Vagina (tissue), 2 donors: ENCODE measurements around the gene ADGRV1. TPM values are rescaled to one million over a fixed set of nuclear protein-coding genes. Genes with fewer than 3 reads are reported as not detected.

ENCODE experiments used
- DNase-seq, 2 donors: peaks; one replicate each; pipeline ENCODE4 v3.0.0-alpha.2; 2017; ENCODE audit errors: extremely low spot score in 2 of 2
- H3K27ac ChIP-seq: fragments of 200-600 bp; sonication (generic); one replicate; pipeline ENCODE4 v1.5.1; 2019
- H3K27me3 ChIP-seq: fragments of 200-600 bp; sonication (generic); one replicate; pipeline ENCODE4 v1.5.1; 2019
- H3K36me3 ChIP-seq, 2 donors: fragments of 200-600 bp; sonication (generic); one replicate each; pipeline ENCODE4 v1.5.1; 2017 to 2019
- H3K4me1 ChIP-seq: fragments of 200-600 bp; sonication (generic); one replicate; pipeline ENCODE4 v1.5.1; 2019
- H3K4me3 ChIP-seq, 2 donors: fragments of 200-600 bp; sonication (generic); 1 replicate in 1 of 2; 2 replicates in 1 of 2; pipeline ENCODE4 v1.5.1; 2016 to 2019
- H3K9me3 ChIP-seq: fragments of 200-600 bp; sonication (generic); one replicate; pipeline ENCODE4 v1.5.1; 2019
- POLR2A ChIP-seq, 2 donors: fragments of 450-650 bp; IDR thresholded peaks; one replicate each; pipeline ENCODE4 v1.6.1; 2017; ENCODE audit warnings: antibody characterized with exemption in 2 of 2, mild to moderate bottlenecking in 2 of 2, moderate library complexity in 2 of 2
- POLR2AphosphoS5 ChIP-seq, 2 donors: sonication (generic); formaldehyde crosslinking; IDR thresholded peaks; one replicate each; pipeline ENCODE4 v1.9.0; 2017; ENCODE audit warnings: antibody characterized with exemption in 2 of 2, mild to moderate bottlenecking in 2 of 2, low read depth in 1 of 2; ENCODE audit not compliant: insufficient read depth in 1 of 2
- intact Hi-C: fragments of 100-400 bp; cut with DNase I; formaldehyde crosslinking; loops from one replicate; pipeline ENCODE4 v1.15.1; 2023
- total RNA-seq: library from RNA; depleted of rRNA; stranded (reverse); fragments of >200 nt; gene quantifications from one replicate; pipeline ENCODE4 v1.2.3, GENCODE V29; 2016
- TF ChIP-seq, protein P1 (sequence below), 3 experiments: fragments of 450-650 bp in 2 of 3; fragments of 200-600 bp in 1 of 3; sonication (generic) in 1 of 3; IDR thresholded peaks; one replicate each; pipeline ENCODE4 v1.5.1; 2017 to 2019; ENCODE audit warnings: antibody characterized with exemption in 3 of 3, mild to moderate bottlenecking in 2 of 3, moderate library complexity in 2 of 3

ADGRV1 gene
- total RNA-seq, 1 donor from 2014 or later = 10.6 TPM

DNA sequence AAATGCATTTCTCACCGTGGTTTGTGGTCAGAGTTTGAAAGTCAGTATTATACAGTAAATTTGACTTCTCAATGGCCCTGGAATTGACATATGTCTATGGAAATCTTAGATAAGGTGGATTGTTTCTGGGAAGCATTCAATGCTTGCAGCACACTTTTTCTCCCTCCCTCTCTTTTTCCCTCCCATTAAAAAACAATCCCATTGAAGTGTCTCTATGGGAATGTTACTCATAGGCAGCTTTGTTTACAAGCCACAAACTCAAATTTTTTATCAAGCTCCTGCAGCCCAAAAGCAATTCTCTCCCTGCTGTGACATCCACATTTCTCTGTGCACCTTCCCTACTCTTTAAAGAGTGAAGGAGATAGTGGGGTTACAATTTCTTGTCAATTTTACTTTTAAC is 532.4 kb downstream of the ADGRV1 start:
- H3K36me3 ChIP-seq = no peaks in the 10 kb centered on the region
- no peaks in the 10 kb centered on the region for H3K4me1 ChIP-seq
- intact Hi-C loops = no loop called here
- H3K27ac ChIP-seq = no peak overlapping the region
- no peaks in the 10 kb centered on the region for H3K9me3 ChIP-seq
- TF ChIP-seq, protein P1, sequence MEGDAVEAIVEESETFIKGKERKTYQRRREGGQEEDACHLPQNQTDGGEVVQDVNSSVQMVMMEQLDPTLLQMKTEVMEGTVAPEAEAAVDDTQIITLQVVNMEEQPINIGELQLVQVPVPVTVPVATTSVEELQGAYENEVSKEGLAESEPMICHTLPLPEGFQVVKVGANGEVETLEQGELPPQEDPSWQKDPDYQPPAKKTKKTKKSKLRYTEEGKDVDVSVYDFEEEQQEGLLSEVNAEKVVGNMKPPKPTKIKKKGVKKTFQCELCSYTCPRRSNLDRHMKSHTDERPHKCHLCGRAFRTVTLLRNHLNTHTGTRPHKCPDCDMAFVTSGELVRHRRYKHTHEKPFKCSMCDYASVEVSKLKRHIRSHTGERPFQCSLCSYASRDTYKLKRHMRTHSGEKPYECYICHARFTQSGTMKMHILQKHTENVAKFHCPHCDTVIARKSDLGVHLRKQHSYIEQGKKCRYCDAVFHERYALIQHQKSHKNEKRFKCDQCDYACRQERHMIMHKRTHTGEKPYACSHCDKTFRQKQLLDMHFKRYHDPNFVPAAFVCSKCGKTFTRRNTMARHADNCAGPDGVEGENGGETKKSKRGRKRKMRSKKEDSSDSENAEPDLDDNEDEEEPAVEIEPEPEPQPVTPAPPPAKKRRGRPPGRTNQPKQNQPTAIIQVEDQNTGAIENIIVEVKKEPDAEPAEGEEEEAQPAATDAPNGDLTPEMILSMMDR (IDR thresholded peaks at IDR 0.05) = no peak
- TF ChIP-seq POLR2AphosphoS5 (IDR thresholded peaks at IDR 0.05; ENCODE audit: insufficient read depth in 1 of 2, low read depth in 1 of 2) = no peak
- no peak for TF ChIP-seq POLR2A (IDR thresholded peaks at IDR 0.05)
- no peak overlapping the region for H3K4me3 ChIP-seq
- DNase-seq = no peak
- H3K27me3 ChIP-seq = no peaks in the 10 kb centered on the region

DNA sequence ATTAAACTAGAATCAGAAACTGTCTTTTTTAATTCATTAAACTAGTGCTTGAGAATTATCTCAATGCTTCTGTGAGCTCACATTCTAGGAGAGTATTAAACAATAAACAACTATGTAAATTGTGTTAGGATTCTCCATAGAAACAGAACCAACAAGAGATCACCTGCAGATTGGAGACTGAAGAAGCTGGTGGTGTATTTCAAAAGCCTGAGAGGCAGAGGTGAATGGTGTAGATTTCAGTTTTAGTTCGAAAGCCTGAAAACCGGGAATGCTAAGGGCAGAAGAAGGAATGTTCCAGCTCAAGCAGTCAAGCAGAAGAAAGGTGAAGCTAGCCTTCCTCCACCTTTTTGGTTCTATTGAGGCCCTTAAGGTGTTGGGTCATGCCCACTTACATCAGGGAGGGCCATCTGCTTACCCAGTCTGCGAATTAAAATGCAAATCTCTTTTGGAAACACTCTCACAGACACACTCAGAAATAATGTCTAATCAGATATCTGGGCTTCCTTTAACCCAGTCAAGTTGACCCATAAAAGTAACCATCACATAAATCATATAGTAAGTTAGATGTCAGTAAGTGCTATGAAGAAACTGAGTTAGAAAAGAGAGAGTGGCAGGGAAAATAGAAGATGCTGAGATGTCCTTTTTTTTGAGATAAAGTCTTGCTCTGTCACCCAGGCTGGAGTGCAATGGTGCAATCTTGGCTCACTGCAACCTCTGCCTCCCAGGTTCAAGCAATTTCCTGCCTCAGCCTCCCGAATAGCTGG is 533.1 kb downstream of the ADGRV1 start:
- Histone ChIP-seq H3K36me3 (no peaks in the 10 kb centered on the region), H3K4me3 (no peak overlapping the region), H3K27me3 (no peaks in the 10 kb centered on the region), H3K27ac (no peak overlapping the region), H3K9me3 (no peaks in the 10 kb centered on the region), H3K4me1 (no peaks in the 10 kb centered on the region)
- DNase-seq = no peak
- TF ChIP-seq POLR2A (IDR thresholded peaks at IDR 0.05) (no peak), POLR2AphosphoS5 (IDR thresholded peaks at IDR 0.05; ENCODE audit: insufficient read depth in 1 of 2, low read depth in 1 of 2) (no peak)
- TF ChIP-seq, protein P1 (IDR thresholded peaks at IDR 0.05) = no peak
- intact Hi-C loops = no loop called here

DNA sequence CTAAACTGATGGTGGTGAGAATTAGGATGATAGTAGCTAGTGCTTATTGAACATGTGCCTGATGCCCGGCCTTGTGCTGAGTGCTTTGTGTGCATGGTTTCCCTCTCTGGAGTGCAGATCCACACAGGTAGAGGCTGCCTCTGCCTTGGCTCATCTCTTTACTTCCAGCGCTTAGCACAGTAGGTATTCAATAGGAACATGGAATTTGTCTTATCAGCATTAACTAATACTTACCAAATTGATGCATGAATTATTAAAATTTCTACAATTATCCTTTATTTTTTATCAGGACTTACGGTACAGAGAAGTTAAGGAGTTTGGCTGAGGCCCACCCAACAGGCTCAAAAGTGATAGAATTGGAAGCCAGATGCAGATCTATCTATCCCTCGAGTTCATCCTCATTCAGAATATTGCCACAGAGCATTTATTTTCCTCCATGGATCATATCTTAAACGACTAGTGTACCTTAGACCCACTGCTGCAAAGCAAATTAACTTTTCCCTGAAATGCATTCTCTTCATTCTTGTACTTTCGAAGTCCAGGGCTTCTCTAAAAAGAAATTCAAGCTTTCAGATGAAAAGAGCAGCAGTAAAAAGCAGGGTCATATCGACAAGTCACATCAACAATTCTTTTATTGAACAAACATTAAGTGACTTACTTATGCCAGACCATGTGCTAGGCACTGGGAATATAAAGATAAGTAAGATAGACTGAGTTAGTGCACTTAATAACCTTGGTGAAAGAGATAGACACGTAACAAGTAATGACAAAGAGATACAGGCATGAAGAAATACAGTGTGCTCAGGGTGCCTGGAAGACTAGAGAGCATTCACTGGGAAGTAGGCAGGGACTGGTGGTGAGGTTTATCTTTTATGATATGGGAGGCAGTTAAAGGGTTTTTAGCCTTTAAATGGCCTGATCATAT is 534.5 kb downstream of the ADGRV1 start:
- no peak for TF ChIP-seq POLR2A (IDR thresholded peaks at IDR 0.05)
- TF ChIP-seq, protein P1 (IDR thresholded peaks at IDR 0.05) = no peak
- TF ChIP-seq POLR2AphosphoS5 (IDR thresholded peaks at IDR 0.05; ENCODE audit: insufficient read depth in 1 of 2, low read depth in 1 of 2) = no peak
- H3K27ac ChIP-seq = no peak overlapping the region
- DNase-seq = no peak
- H3K27me3 ChIP-seq = no peaks in the 10 kb centered on the region
- no peak overlapping the region for H3K4me3 ChIP-seq
- H3K4me1 ChIP-seq = no peaks in the 10 kb centered on the region
- intact Hi-C loops = no loop called here
- no peaks in the 10 kb centered on the region for H3K9me3 ChIP-seq
- no peaks in the 10 kb centered on the region for H3K36me3 ChIP-seq

DNA sequence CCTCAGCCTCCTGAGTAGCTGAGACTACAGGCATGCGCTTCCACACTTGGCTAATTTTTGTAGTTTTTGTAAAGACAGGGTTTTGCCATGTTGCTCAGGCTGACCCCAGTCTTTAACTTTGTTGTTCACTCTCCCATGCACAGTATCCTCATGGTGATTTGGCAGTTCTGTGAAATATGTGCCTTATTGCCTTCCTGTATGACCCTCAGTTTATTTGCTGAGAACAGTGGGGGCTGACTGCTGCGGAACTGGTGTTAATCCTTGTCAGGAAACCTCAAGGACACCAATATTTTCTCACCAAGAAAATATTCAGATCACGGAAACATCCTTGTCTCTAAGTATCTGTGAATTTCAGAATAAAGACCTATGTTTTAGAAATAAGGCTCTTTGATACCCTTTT is 536.7 kb downstream of the ADGRV1 start:
- Histone ChIP-seq H3K27ac (no peak overlapping the region), H3K36me3 (no peaks in the 10 kb centered on the region), H3K9me3 (no peaks in the 10 kb centered on the region), H3K4me3 (no peak overlapping the region), H3K4me1 (no peaks in the 10 kb centered on the region), H3K27me3 (no peaks in the 10 kb centered on the region)
- no peak for TF ChIP-seq POLR2A (IDR thresholded peaks at IDR 0.05)
- TF ChIP-seq POLR2AphosphoS5 (IDR thresholded peaks at IDR 0.05; ENCODE audit: insufficient read depth in 1 of 2, low read depth in 1 of 2) = no peak
- intact Hi-C loops = no loop called here
- DNase-seq = no peak

DNA sequence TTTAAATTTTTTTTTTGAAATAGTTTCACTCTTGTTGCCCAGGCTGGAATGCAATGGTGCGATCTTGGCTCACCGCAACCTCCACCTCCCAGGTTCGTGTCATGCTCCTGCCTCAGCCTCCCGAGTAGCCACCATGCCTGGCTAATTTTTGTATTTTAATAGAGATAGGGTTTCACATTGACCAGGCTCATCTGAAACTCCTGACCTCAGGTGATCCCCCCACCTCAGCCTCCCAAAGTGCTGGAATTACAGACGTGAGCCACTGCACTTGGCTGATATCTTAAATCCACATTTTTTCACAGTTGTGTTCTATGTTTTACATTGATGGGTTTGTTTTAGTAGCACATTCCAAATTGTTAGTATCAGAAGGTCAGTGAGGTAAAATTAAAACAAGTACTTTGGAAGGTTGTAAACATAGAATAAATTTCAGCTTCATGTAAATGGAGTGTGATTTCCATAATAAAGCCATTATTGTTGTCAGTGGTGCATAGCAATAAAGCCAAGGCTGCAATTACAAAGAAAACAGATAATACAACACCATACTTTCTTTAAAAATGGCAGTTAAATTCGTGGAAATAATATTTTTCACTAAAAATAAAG is 537.3 kb downstream of the ADGRV1 start:
- H3K27me3 ChIP-seq = no peaks in the 10 kb centered on the region
- H3K27ac ChIP-seq = no peak overlapping the region
- intact Hi-C loops = no loop called here
- no peak for DNase-seq
- H3K4me1 ChIP-seq = no peaks in the 10 kb centered on the region
- H3K36me3 ChIP-seq = no peaks in the 10 kb centered on the region
- no peaks in the 10 kb centered on the region for H3K9me3 ChIP-seq
- TF ChIP-seq POLR2AphosphoS5 (IDR thresholded peaks at IDR 0.05; ENCODE audit: insufficient read depth in 1 of 2, low read depth in 1 of 2) = no peak
- TF ChIP-seq, protein P1 (IDR thresholded peaks at IDR 0.05) = no peak
- no peak for TF ChIP-seq POLR2A (IDR thresholded peaks at IDR 0.05)
- no peak overlapping the region for H3K4me3 ChIP-seq
